Liver (tissue), 9 donors: ENCODE measurements around the gene ADCY2. TPM values are rescaled to one million over a fixed set of nuclear protein-coding genes. Genes with fewer than 3 reads are reported as not detected.

Source experiments
- DNase-seq: peaks from one replicate; pipeline ENCODE4 v3.0.0-alpha.2; 2017; ENCODE audit warnings: low spot score
- H3K27ac ChIP-seq, 2 donors: one replicate each; pipeline ENCODE4 v1.7.0; 2013; ENCODE audit warnings: inconsistent platforms in 2 of 2, low read length in 2 of 2, control low read depth in 1 of 2, low read depth in 1 of 2, mild to moderate bottlenecking in 1 of 2
- H3K27me3 ChIP-seq, 4 donors: one replicate each; pipeline versions ENCODE4 v1.6.1 to v1.7.0; 2013; ENCODE audit warnings: low read length in 3 of 4, inconsistent platforms in 1 of 4, mild to moderate bottlenecking in 1 of 4, moderate library complexity in 1 of 4; ENCODE audit not compliant: control insufficient read depth in 4 of 4, insufficient read depth in 4 of 4
- H3K36me3 ChIP-seq, 4 donors: one replicate each; pipeline versions ENCODE4 v1.6.1 to v1.7.0; 2013; ENCODE audit warnings: low read length in 3 of 4, mild to moderate bottlenecking in 3 of 4, low read depth in 1 of 4, moderate library complexity in 1 of 4; ENCODE audit not compliant: control insufficient read depth in 4 of 4, insufficient read depth in 3 of 4
- H3K4me1 ChIP-seq, 4 donors: one replicate each; pipeline versions ENCODE4 v1.6.1 to v1.7.0; 2013; ENCODE audit warnings: low read length in 3 of 4, mild to moderate bottlenecking in 3 of 4, moderate library complexity in 1 of 4; ENCODE audit not compliant: control insufficient read depth in 4 of 4, insufficient read depth in 4 of 4
- H3K4me3 ChIP-seq, 3 donors: one replicate each; pipeline versions ENCODE4 v1.6.1 to v1.7.0; 2013; ENCODE audit warnings: low read length in 3 of 3, control low read depth in 1 of 3, low read depth in 1 of 3, mild to moderate bottlenecking in 1 of 3
- H3K9ac ChIP-seq, 2 donors: one replicate each; pipeline ENCODE4 v1.7.0; 2013; ENCODE audit warnings: low read length in 2 of 2, mild to moderate bottlenecking in 2 of 2, moderate library complexity in 2 of 2, control low read depth in 1 of 2, low read depth in 1 of 2
- H3K9me3 ChIP-seq, 4 donors: one replicate each; pipeline versions ENCODE4 v1.6.1 to v1.7.0; 2013; ENCODE audit warnings: low read length in 3 of 4; ENCODE audit not compliant: control insufficient read depth in 4 of 4
- ATF3 ChIP-seq: IDR thresholded peaks from 2 replicates; pipeline ENCODE4 v1.6.1; 2016; ENCODE audit warnings: antibody characterized with exemption
- EGR1 ChIP-seq, 2 donors: IDR thresholded peaks; 2 replicates each; pipeline ENCODE4 v1.6.1; 2016 to 2018; ENCODE audit warnings: antibody characterized with exemption in 2 of 2, low read depth in 2 of 2
- FOXA1 ChIP-seq: IDR thresholded peaks from 2 replicates; pipeline ENCODE4 v1.6.1; 2016; ENCODE audit warnings: antibody characterized with exemption
- FOXA2 ChIP-seq: IDR thresholded peaks from 2 replicates; pipeline ENCODE4 v1.6.1; 2016; ENCODE audit warnings: antibody characterized with exemption
- HNF4A ChIP-seq, 2 donors: conservative IDR thresholded peaks; 2 replicates each; pipeline ENCODE4 v1.6.1; 2016; ENCODE audit warnings: antibody characterized with exemption in 2 of 2, mild to moderate bottlenecking in 2 of 2
- HNF4G ChIP-seq: IDR thresholded peaks from 2 replicates; pipeline ENCODE4 v1.6.1; 2016; ENCODE audit warnings: antibody characterized with exemption
- JUND ChIP-seq, 2 donors: IDR thresholded peaks; 2 replicates each; pipeline ENCODE4 v1.6.1; 2016; ENCODE audit warnings: antibody characterized with exemption in 2 of 2
- RAD21 ChIP-seq, 2 donors: IDR thresholded peaks; 2 replicates each; pipeline ENCODE4 v1.6.1; 2016; ENCODE audit warnings: antibody characterized with exemption in 2 of 2, mild to moderate bottlenecking in 2 of 2
- RXRA ChIP-seq, 2 donors: IDR thresholded peaks; 2 replicates each; pipeline ENCODE4 v1.6.1; 2017 to 2018; ENCODE audit warnings: antibody characterized with exemption in 2 of 2, mild to moderate bottlenecking in 1 of 2
- TAF1 ChIP-seq: conservative IDR thresholded peaks from 2 replicates; pipeline ENCODE4 v1.6.1; 2016; ENCODE audit warnings: antibody characterized with exemption, mild to moderate bottlenecking
- YY1 ChIP-seq: IDR thresholded peaks from 2 replicates; pipeline ENCODE4 v1.6.1; 2016; ENCODE audit warnings: antibody characterized with exemption, mild to moderate bottlenecking
- ZBTB33 ChIP-seq: IDR thresholded peaks from 2 replicates; pipeline ENCODE4 v1.6.1; 2016; ENCODE audit warnings: antibody characterized with exemption
- WGBS: extraction: QIAGEN DNeasy Blood & Tissue Kit; methylation state at CpG from one replicate; pipeline ENCODE4 v1.1.7; 2013; 5-methylcytosine and 5-hydroxymethylcytosine counted together
- polyA plus RNA-seq, 2 donors: library from polyadenylated mRNA; stranded (reverse) in 1 of 2; unstranded in 1 of 2; fragments of 200-250 nt in 1 of 2; fragments of >200 nt in 1 of 2; fragmentation: Nextera tagmentation in 1 of 2; extraction: Ambion mirVana in 1 of 2; gene quantifications; one replicate each; pipeline versions ENCODE4 v1.2.1 to v1.2.3, GENCODE V29; 2013 to 2015
- total RNA-seq, 2 donors: library from RNA; depleted of rRNA; stranded (reverse); fragments of >200 nt; gene quantifications; one replicate each; pipeline ENCODE4 v1.2.3, GENCODE V29; 2014
- TF ChIP-seq, protein P1 (sequence below): IDR thresholded peaks from 2 replicates; pipeline ENCODE4 v1.6.1; 2016; ENCODE audit warnings: antibody characterized with exemption
- TF ChIP-seq, protein P2 (sequence below): fragments of 150-350 bp; IDR thresholded peaks from 2 replicates; pipeline ENCODE4 v1.5.1; 2017; ENCODE audit warnings: improper control_type of control experiment, low read depth, low read length; ENCODE audit not compliant: missing input control
- donor health status: healthy.
- donor health status: healthy.
- donor health status: healthy.
- donor health status: healthy.
- donor health status: healthy.

Gene ADCY2
- total and polyA plus RNA-seq, 4 donors = not detected

DNA sequence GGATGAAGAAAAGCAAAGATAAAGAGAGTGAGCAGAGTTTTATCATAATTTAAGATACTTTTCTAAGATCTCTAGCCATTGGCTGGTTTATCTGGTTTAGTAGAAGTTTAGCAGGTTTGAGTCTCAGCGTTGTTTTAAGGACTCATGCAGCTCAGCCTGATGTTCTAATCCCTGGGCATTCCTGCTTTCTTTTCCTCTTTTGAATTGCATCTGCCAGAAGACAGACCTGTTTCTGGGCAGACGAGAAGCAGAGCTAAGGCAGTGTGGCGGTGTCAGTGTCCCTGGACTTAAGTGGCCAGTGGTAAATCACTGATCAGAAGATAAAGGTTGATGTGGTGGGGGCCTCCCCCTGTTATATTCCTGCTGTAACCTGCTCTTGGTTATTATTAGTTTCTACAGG is 138.6 kb downstream of the ADCY2 start:
- no peaks in the 10 kb centered on the region for H3K4me1 ChIP-seq
- DNase-seq = no peak
- H3K27me3 ChIP-seq = no peaks in the 10 kb centered on the region
- no peak for TF ChIP-seq YY1
- TF ChIP-seq, protein P1, sequence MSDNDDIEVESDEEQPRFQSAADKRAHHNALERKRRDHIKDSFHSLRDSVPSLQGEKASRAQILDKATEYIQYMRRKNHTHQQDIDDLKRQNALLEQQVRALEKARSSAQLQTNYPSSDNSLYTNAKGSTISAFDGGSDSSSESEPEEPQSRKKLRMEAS = no peak
- no peak for TF ChIP-seq ATF3
- no peak for TF ChIP-seq ZBTB33
- TF ChIP-seq TAF1 = no peak
- TF ChIP-seq, protein P2, sequence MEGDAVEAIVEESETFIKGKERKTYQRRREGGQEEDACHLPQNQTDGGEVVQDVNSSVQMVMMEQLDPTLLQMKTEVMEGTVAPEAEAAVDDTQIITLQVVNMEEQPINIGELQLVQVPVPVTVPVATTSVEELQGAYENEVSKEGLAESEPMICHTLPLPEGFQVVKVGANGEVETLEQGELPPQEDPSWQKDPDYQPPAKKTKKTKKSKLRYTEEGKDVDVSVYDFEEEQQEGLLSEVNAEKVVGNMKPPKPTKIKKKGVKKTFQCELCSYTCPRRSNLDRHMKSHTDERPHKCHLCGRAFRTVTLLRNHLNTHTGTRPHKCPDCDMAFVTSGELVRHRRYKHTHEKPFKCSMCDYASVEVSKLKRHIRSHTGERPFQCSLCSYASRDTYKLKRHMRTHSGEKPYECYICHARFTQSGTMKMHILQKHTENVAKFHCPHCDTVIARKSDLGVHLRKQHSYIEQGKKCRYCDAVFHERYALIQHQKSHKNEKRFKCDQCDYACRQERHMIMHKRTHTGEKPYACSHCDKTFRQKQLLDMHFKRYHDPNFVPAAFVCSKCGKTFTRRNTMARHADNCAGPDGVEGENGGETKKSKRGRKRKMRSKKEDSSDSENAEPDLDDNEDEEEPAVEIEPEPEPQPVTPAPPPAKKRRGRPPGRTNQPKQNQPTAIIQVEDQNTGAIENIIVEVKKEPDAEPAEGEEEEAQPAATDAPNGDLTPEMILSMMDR = no peak
- H3K36me3 ChIP-seq = no peaks in the 10 kb centered on the region
- no peak overlapping the region for H3K9ac ChIP-seq
- peaks cover 0 to 4% (median 0%) of the 10 kb centered on the region in 4 donors for H3K9me3 ChIP-seq
- no peak overlapping the region for H3K4me3 ChIP-seq
- WGBS = 72% methylated on average over 3 of the region's 3 CpGs
- H3K27ac ChIP-seq = no peak overlapping the region

DNA sequence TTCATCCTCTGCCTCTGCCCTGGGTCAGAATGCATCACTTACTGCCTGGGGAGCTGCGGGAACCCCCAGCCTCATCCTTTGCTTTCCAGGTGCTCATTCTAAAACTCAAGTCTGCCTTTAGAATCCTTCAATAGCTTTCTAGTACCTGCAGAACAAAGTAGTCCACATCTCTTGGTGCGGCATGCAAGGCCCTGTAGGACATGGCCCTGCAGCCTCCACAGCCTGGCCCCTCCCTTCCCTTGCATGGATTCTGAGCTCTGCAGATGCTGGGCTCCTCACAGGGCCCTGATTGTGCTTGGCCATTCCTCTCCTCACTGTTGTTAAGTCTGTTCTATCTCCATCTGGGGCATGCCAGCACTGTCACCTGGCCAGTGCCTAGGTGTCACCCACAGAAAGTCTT is 141.6 kb downstream of the ADCY2 start:
- DNase-seq = no peak
- TF ChIP-seq JUND (IDR thresholded peaks at IDR 0.05) (no peak), ATF3 (no peak), HNF4A (conservative IDR thresholded peaks at IDR 0.05) (no peak), EGR1 (IDR thresholded peaks at IDR 0.05; ENCODE audit: low read depth in 2 of 2) (no peak), RXRA (IDR thresholded peaks at IDR 0.05) (no peak), RAD21 (IDR thresholded peaks at IDR 0.05) (no peak), FOXA1 (no peak), FOXA2 (no peak), HNF4G (no peak)
- TF ChIP-seq, protein P2 = no peak
- TF ChIP-seq, protein P1 = no peak
- Histone ChIP-seq H3K4me3 (no peak overlapping the region), H3K27ac (no peak overlapping the region), H3K36me3 (no peaks in the 10 kb centered on the region), H3K27me3 (peaks cover 0 to 2% (median 0%) of the 10 kb centered on the region in 4 donors), H3K4me1 (no peaks in the 10 kb centered on the region), H3K9me3 (no peaks in the 10 kb centered on the region), H3K9ac (no peak overlapping the region)
- 79% methylated on average over 2 of the region's 2 CpGs for WGBS
